K562 (cell line): Measurements from ENCODE around the gene CBLC. TPM values are rescaled to one million over a fixed set of nuclear protein-coding genes. Genes with fewer than 3 reads are reported as not detected.

Experiments
- ATAC-seq: fragments of 200-7000 bp; cut with Tn5 transposase; 3 replicates; pipeline ENCODE4 v1.9.1; 2020; ENCODE audit warnings: moderate library complexity
- BruUV-seq: library from RNA; stranded (reverse); fragments of 400-500 nt; replicated peaks from 2 replicates; lab custom pipeline; 2021; lab: Mats Ljungman, UMichigan
- CTCF ChIA-PET: fragments of 300-600 bp; formaldehyde crosslinking; extraction: SDS; loops from one replicate; lab custom pipeline; 2021; ENCODE audit warnings: low intra/inter-chr PET ratio; lab: Yijun Ruan, JAX
- POLR2A ChIA-PET: fragments of 300-600, 350-650 bp; sonication (Branson Sonifier 250); formaldehyde crosslinking; extraction: SDS; loops from one replicate; lab custom pipeline; 2021; ENCODE audit warnings: antibody characterized with exemption, inconsistent platforms; lab: Yijun Ruan, JAX
- DNase-seq, 4 experiments: peaks; one replicate each; pipeline versions ENCODE4 v3.0.0 to v3.0.0-alpha.2; 2011 to 2018; ENCODE audit warnings: low spot score in 3 of 4, mixed read lengths in 3 of 4; ENCODE audit errors: extremely low read depth in 1 of 4
- FAIRE-seq: peaks from 2 replicates; lab custom pipeline; 2011; peaks lifted over from hg19 to GRCh38; lab: Jason Lieb, UNC
- H2AFZ ChIP-seq: 2 replicates; pipeline ENCODE4 v1.6.0; 2011; ENCODE audit warnings: low read depth, low read length, control low read depth, inconsistent platforms
- H3K27ac ChIP-seq: fragments of 200-600 bp; 3 replicates; pipeline ENCODE4 v1.8.0; 2011; ENCODE audit warnings: low read depth, mild to moderate bottlenecking, control low read depth, inconsistent platforms, low read length, moderate library complexity, mixed read lengths; ENCODE audit errors: extremely low read depth
- H3K27me3 ChIP-seq, 2 experiments: fragments of 300-600 bp in 1 of 2; 2 replicates in 1 of 2; 3 replicates in 1 of 2; pipeline versions ENCODE4 v1.6.0 to v1.8.0; 2011; ENCODE audit warnings: inconsistent platforms in 2 of 2, low read length in 2 of 2, mild to moderate bottlenecking in 1 of 2, mixed read lengths in 1 of 2, moderate library complexity in 1 of 2; ENCODE audit not compliant: control insufficient read depth in 2 of 2, insufficient read depth in 2 of 2
- H3K36me3 ChIP-seq: fragments of 300-600 bp; 3 replicates; pipeline ENCODE4 v1.8.0; 2011; ENCODE audit warnings: mild to moderate bottlenecking, low read length, inconsistent platforms; ENCODE audit not compliant: control insufficient read depth, insufficient read depth
- H3K4me1 ChIP-seq, 2 experiments: fragments of 200-600 bp in 1 of 2; replicated peaks in 1 of 2; 2 replicates in 1 of 2; 3 replicates in 1 of 2; pipeline versions ENCODE4 v1.5.1 to v1.8.0; 2011; ENCODE audit warnings: inconsistent platforms in 2 of 2, low read length in 2 of 2, mild to moderate bottlenecking in 1 of 2, mixed read lengths in 1 of 2, moderate library complexity in 1 of 2; ENCODE audit not compliant: control insufficient read depth in 2 of 2, insufficient read depth in 2 of 2
- H3K4me2 ChIP-seq: 2 replicates; pipeline ENCODE4 v1.6.1; 2011; ENCODE audit warnings: low read length, control low read depth, inconsistent platforms, mixed read lengths; ENCODE audit not compliant: insufficient read depth
- H3K4me3 ChIP-seq: fragments of 200-600 bp; sonication (generic), shearing (Covaris generic); 2 replicates; pipeline ENCODE4 v1.5.1; 2016; ENCODE audit warnings: control low read depth, inconsistent platforms
- H3K79me2 ChIP-seq: fragments of 200-600 bp; 3 replicates; pipeline ENCODE4 v1.8.0; 2011; ENCODE audit warnings: low read length, inconsistent platforms; ENCODE audit not compliant: control insufficient read depth, insufficient read depth
- H3K9ac ChIP-seq, 2 experiments: 2 replicates each; pipeline versions ENCODE4 v1.6.0 to v1.6.1; 2011; ENCODE audit warnings: low read depth in 2 of 2, low read length in 2 of 2, control low read depth in 1 of 2, inconsistent platforms in 1 of 2, mild to moderate bottlenecking in 1 of 2, mixed read lengths in 1 of 2; ENCODE audit not compliant: insufficient read depth in 1 of 2
- H3K9me1 ChIP-seq: one replicate; pipeline ENCODE4 v1.6.0; 2011; ENCODE audit warnings: inconsistent platforms, mild to moderate bottlenecking, low read length, moderate library complexity; ENCODE audit not compliant: control insufficient read depth, insufficient read depth
- H3K9me3 ChIP-seq: replicated peaks from 2 replicates; pipeline ENCODE4 v1.5.1; 2011; ENCODE audit warnings: low read depth, low read length, inconsistent platforms; ENCODE audit not compliant: control insufficient read depth, insufficient read depth
- H4K20me1 ChIP-seq: replicated peaks from 2 replicates; pipeline ENCODE4 v1.6.1; 2011; ENCODE audit warnings: low read length, inconsistent platforms, mixed read lengths; ENCODE audit not compliant: control insufficient read depth, insufficient read depth
- ASH1L ChIP-seq: fragments of 450-650 bp; IDR thresholded peaks from 2 replicates; pipeline ENCODE4 v1.6.1; 2018; ENCODE audit warnings: borderline replicate concordance, mild to moderate bottlenecking, low read depth; ENCODE audit not compliant: partially characterized antibody
- GATAD2B ChIP-seq: fragments of 450-650 bp; IDR thresholded peaks from 2 replicates; pipeline ENCODE4 v1.6.1; 2017; ENCODE audit warnings: mild to moderate bottlenecking, borderline replicate concordance
- HEY1 ChIP-seq: fragments of 250-450 bp; sonication (Bioruptor Pico); IDR thresholded peaks from 2 replicates; pipeline ENCODE4 v1.5.0; 2020; ENCODE audit warnings: mild to moderate bottlenecking, moderate library complexity, borderline replicate concordance
- MCM7 ChIP-seq, 2 experiments: fragments of 450-650 bp; IDR thresholded peaks; 2 replicates each; pipeline ENCODE4 v1.6.1; 2016 to 2018
- PPARD ChIP-seq: fragments of 250-450 bp; sonication (Bioruptor Pico); IDR thresholded peaks from 2 replicates; pipeline ENCODE4 v1.8.0; 2022; ENCODE audit warnings: inconsistent platforms, mild to moderate bottlenecking, moderate library complexity
- ZFP30 ChIP-seq: fragments of 250-450 bp; sonication (Bioruptor Pico); IDR thresholded peaks from 2 replicates; pipeline ENCODE4 v1.8.0; 2022; ENCODE audit warnings: moderate library complexity, mild to moderate bottlenecking, inconsistent platforms, borderline replicate concordance
- ZFPM2 ChIP-seq: fragments of 250-450 bp; sonication (Bioruptor Pico); IDR thresholded peaks from 2 replicates; pipeline ENCODE4 v1.5.1; 2022; ENCODE audit warnings: mild to moderate bottlenecking
- ZNF121 ChIP-seq: sonication (generic); formaldehyde crosslinking; conservative IDR thresholded peaks from 2 replicates; pipeline ENCODE4 v1.8.0; 2022; ENCODE audit warnings: missing genetic modification reagents
- ZSCAN29 ChIP-seq: fragments of 450-650 bp; IDR thresholded peaks from 2 replicates; pipeline ENCODE4 v1.6.1; 2017
- WGBS: fragments of 100-300 bp; shearing (Covaris generic); methylation state at CpG from one replicate; pipeline ENCODE4 v1.1.6; 2016; ENCODE audit warnings: low coverage, mixed read lengths; ENCODE audit not compliant: insufficient coverage; ENCODE audit errors: missing lambda C conversion rate; 5-methylcytosine and 5-hydroxymethylcytosine counted together
- in situ Hi-C: fragments of 300-500 bp; cut with MboI; formaldehyde crosslinking; loops from 4 replicates; pipeline ENCODE4 v1.15.0; 2018; ENCODE audit warnings: inconsistent platforms, mixed read lengths
- intact Hi-C: fragments of 100-400 bp; cut with micrococcal nuclease; formaldehyde crosslinking; loops from 2 replicates; pipeline ENCODE4 v1.14.2; 2022
- polyA plus RNA-seq, 8 experiments: library from polyadenylated mRNA; depleted of rRNA in 4 of 8; stranded (reverse) in 5 of 8; unstranded in 3 of 8; fragments of >200 nt; fragmentation: Nextera tagmentation in 2 of 8; fragmentation: Illumina TruSeq in 1 of 8; extraction: Ambion mirVana in 2 of 8; extraction: Trizol in 1 of 8; gene quantifications; 2 replicates each; pipeline versions ENCODE4 v1.2.1 to v1.2.3, GENCODE V29; 2011 to 2014; ENCODE audit warnings: inconsistent platforms in 1 of 8, missing spikeins in 1 of 8
- total RNA-seq, 7 experiments: library from RNA; depleted of rRNA in 6 of 7; stranded (reverse); fragments of >200 nt in 6 of 7; fragmentation: Illumina TruSeq in 2 of 7; extraction: Trizol in 2 of 7; gene quantifications; 2 replicates each; pipeline versions ENCODE4 v1.2.1 to v1.2.3, GENCODE V29; 2011 to 2021; ENCODE audit warnings: low replicate concordance in 1 of 7
- TF ChIP-seq, protein P1 (sequence below): sonication (generic); formaldehyde crosslinking; IDR thresholded peaks from 2 replicates; pipeline ENCODE4 v1.8.0; 2022; ENCODE audit warnings: missing genetic modification reagents, mild to moderate bottlenecking, moderate library complexity, borderline replicate concordance
- TF ChIP-seq, protein P2 (sequence below), 2 experiments: IDR thresholded peaks; 2 replicates each; pipeline ENCODE4 v1.6.1; 2011; ENCODE audit warnings: borderline replicate concordance in 1 of 2, control low read depth in 1 of 2, low read depth in 1 of 2, low read length in 1 of 2, mild to moderate bottlenecking in 1 of 2, mixed read lengths in 1 of 2, moderate library complexity in 1 of 2; ENCODE audit not compliant: insufficient read depth in 1 of 2, insufficient read length in 1 of 2, poor library complexity in 1 of 2, severe bottlenecking in 1 of 2; ENCODE audit errors: extremely low read depth in 1 of 2
- TF ChIP-seq, protein P3 (sequence below): sonication (generic); IDR thresholded peaks from 2 replicates; pipeline ENCODE4 v1.6.1; 2016

The CBLC gene
- total and polyA plus RNA-seq, 9 of the 15 experiments (the other 6 are each of a cell fraction or from before 2014, with no cell fraction given): 0.09 TPM; not detected in 8

DNA sequence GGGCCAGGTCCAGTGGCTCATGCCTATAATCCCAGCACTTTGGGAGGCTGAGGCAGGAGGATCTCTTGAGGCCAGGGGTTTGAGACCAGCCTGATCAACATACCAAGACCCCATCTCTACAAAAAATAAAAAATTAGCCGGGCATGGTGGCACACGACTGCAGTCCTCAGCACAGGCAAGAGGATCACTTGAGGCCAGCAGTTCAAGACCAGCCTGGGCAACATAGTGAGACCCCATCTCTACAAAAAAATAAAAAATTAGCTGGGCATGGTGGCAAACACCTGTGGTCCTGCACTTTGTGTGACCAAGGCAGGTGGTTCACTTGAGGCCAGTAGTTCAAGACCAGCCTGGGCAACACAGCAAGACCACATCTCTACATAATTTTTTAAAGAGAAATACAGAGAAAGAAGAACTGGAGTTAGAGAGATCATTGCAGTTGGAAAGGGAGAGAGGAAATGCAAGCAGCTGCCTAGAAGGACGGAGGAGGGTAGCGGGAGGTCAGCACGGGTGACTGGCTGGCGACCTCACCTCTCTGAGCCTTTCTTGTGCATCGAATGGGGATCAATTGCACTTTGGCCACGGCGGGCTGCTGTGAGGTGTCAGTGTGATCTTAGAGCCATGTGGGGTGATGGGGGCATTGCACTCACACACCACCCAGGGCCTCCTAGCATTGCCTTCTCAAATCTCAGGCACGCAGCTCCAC, 45.1 kb downstream of the CBLC start:
- DNase-seq (no peak), FAIRE-seq (no peak), ATAC-seq (no peak)
- Histone ChIP-seq H3K27ac (no peak overlapping the region), H3K27me3 (peaks cover 44 to 61% of the 10 kb centered on the region in 2 experiments), H3K4me3 (no peak overlapping the region), H3K4me2 (no peak overlapping the region), H3K9me1 (no peaks in the 10 kb centered on the region), H2AFZ (no peak overlapping the region), H3K36me3 (no peaks in the 10 kb centered on the region), H3K79me2 (no peaks in the 10 kb centered on the region), H4K20me1 (no peaks in the 10 kb centered on the region; the same call in 1 of the 2 replicates), H3K9ac (0 out of 4 replicates have a peak overlapping the region, but pooled peaks of 1 of the 2 experiments have one; percentile 55), H3K4me1 (peaks cover 0 to 20% of the 10 kb centered on the region in 2 experiments; a peak in 2 of 5 replicates), H3K9me3 (no peaks in the 10 kb centered on the region; the same call in 1 of the 2 replicates)
- ChIA-PET POLR2A (no interaction called here), CTCF (no interaction called here)
- WGBS: under 1% methylated on average over 9 of the region's 10 CpGs
- TF ChIP-seq ZNF121 (CRISPR knock-in tag) (0 out of 2 replicates have a peak, but pooled peaks have one; percentile 41), ZFPM2 (CRISPR knock-in tag) (no peak)
- intact Hi-C loops: no loop called here
- in situ Hi-C loops: no loop called here
- no TSS peak for BruUV-seq

DNA sequence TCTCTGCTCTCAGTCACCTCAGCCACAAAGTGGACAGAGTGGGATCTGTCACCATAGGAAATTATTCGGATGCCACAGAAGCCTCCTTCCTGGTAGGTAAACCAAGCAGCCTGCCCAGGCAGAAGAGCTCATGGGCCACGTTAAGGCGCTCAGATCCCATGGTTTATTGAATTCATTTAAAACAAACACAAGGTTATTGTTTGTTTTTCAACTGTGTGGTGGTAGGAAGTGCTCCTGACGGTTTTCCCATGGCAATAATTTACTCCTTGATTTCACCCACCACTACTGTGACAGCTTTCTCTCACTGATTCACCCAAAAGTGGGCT, 45.6 kb downstream of the CBLC start:
- Histone ChIP-seq H3K4me2 (no peak overlapping the region), H3K9me1 (no peaks in the 10 kb centered on the region), H3K27me3 (peaks cover 44 to 58% of the 10 kb centered on the region in 2 experiments), H4K20me1 (no peaks in the 10 kb centered on the region; the same call in 1 of the 2 replicates), H3K27ac (no peak overlapping the region), H2AFZ (no peak overlapping the region), H3K79me2 (no peaks in the 10 kb centered on the region), H3K9ac (no peak overlapping the region), H3K36me3 (no peaks in the 10 kb centered on the region), H3K4me1 (peaks cover 0 to 19% of the 10 kb centered on the region in 2 experiments; a peak in 2 of 5 replicates), H3K9me3 (no peaks in the 10 kb centered on the region; the same call in 1 of the 2 replicates), H3K4me3 (no peak overlapping the region)
- in situ Hi-C loops (no loop called here), intact Hi-C loops (no loop called here)
- 3% methylated on average over 4 of the region's 4 CpGs for WGBS
- FAIRE-seq (no peak), ATAC-seq (no peak), DNase-seq (no peak)
- ChIA-PET CTCF (no interaction called here), POLR2A (no interaction called here)
- BruUV-seq: no TSS peak
- no peak for TF ChIP-seq ZSCAN29
- TF ChIP-seq, protein P1, sequence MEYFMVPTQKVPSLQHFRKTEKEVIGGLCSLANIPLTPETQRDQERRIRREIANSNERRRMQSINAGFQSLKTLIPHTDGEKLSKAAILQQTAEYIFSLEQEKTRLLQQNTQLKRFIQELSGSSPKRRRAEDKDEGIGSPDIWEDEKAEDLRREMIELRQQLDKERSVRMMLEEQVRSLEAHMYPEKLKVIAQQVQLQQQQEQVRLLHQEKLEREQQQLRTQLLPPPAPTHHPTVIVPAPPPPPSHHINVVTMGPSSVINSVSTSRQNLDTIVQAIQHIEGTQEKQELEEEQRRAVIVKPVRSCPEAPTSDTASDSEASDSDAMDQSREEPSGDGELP (CRISPR knock-in tag): no peak
- no peak for TF ChIP-seq MCM7 (IDR thresholded peaks at IDR 0.05)
- no peak for TF ChIP-seq ASH1L
- TF ChIP-seq, protein P2, sequence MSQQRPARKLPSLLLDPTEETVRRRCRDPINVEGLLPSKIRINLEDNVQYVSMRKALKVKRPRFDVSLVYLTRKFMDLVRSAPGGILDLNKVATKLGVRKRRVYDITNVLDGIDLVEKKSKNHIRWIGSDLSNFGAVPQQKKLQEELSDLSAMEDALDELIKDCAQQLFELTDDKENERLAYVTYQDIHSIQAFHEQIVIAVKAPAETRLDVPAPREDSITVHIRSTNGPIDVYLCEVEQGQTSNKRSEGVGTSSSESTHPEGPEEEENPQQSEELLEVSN (IDR thresholded peaks at IDR 0.05; ENCODE audit: borderline replicate concordance in 1 of 2, extremely low read depth in 1 of 2, insufficient read depth in 1 of 2, insufficient read length in 1 of 2, low read depth in 1 of 2, low read length in 1 of 2, poor library complexity in 1 of 2, severe bottlenecking in 1 of 2): no peak
- TF ChIP-seq, protein P3, sequence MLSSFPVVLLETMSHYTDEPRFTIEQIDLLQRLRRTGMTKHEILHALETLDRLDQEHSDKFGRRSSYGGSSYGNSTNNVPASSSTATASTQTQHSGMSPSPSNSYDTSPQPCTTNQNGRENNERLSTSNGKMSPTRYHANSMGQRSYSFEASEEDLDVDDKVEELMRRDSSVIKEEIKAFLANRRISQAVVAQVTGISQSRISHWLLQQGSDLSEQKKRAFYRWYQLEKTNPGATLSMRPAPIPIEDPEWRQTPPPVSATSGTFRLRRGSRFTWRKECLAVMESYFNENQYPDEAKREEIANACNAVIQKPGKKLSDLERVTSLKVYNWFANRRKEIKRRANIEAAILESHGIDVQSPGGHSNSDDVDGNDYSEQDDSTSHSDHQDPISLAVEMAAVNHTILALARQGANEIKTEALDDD: no peak
- no peak for TF ChIP-seq GATAD2B
- TF ChIP-seq HEY1 (CRISPR knock-in tag): no peak
- no peak for TF ChIP-seq PPARD (CRISPR knock-in tag)
- no peak for TF ChIP-seq ZFP30 (CRISPR knock-in tag)
